ENCODE results near the gene CCRL2. TPM values are rescaled to one million over a fixed set of nuclear protein-coding genes. Genes with fewer than 3 reads are reported as not detected.
A peak's percentile ranks its signal among the peaks of the same experiment; 100 is the strongest.
"Not testable (repeated sequence)": the region's sequence is repeated elsewhere in the genome, so short reads cannot be mapped to it uniquely, and the experiment has no call there.

Gene CCRL2
- total RNA-seq, 2 experiments from 2014 or later: 10.1 to 11.2 TPM

GRCh38 chr3:46395766-46396530 is 11.1 kb upstream of the CCRL2 start:
- peak; percentile 45 for ATAC-seq
- Mint-ChIP-seq H3K36me3 (ENCODE audit: low read depth) (peaks cover 7% of the 10 kb centered on the region), H3K9me3 (ENCODE audit: insufficient read depth) (no peaks in the 10 kb centered on the region), H3K27me3 (ENCODE audit: low read depth) (no peaks in the 10 kb centered on the region), H3K27ac (no peak overlapping the region), H3K4me3 (no peak overlapping the region), H3K4me1 (ENCODE audit: low read depth) (peaks cover 40% of the 10 kb centered on the region)
- DNase-seq: no peak
- POLR2A ChIA-PET: no interaction called here
- CTCF ChIA-PET: interaction anchor here (0.6 to 1.5 kb wide), 5 partner anchors 10 to 18 kb away, joined by 3 to 4 read pairs (median 3); partner anchors contain the start of gene CCRL2

- no peak for ATAC-seq
These were observed 9.9 kb upstream of the CCRL2 start for GRCh38 chr3:46397111-46397510.

GRCh38 chr3:46398186-46398955 is 8.7 kb upstream of the CCRL2 start:
- DNase-seq (no peak), ATAC-seq (no peak)
- Mint-ChIP-seq H3K9me3 (ENCODE audit: insufficient read depth) (no peaks in the 10 kb centered on the region), H3K27me3 (ENCODE audit: low read depth) (peaks cover 4% of the 10 kb centered on the region), H3K4me3 (no peak overlapping the region), H3K27ac (no peak overlapping the region), H3K4me1 (ENCODE audit: low read depth) (peaks cover 36% of the 10 kb centered on the region), H3K36me3 (ENCODE audit: low read depth) (peaks cover 10% of the 10 kb centered on the region)
- ChIA-PET POLR2A (no interaction called here), CTCF (interaction anchor here (1.0 to 2.2 kb wide), 2 partner anchors 9 to 90 kb away, joined by 3 to 8 read pairs; partner anchors contain the start of genes CCR5AS and CCRL2)

More at GRCh38 chr3:46397111-46397510, 9.9 kb upstream of the CCRL2 start:
- no peaks in the 10 kb centered on the region for H3K27me3 Mint-ChIP-seq (ENCODE audit: low read depth)
- peak overlapping the region; percentile 18 for H3K27ac Mint-ChIP-seq
- peaks cover 7% of the 10 kb centered on the region for H3K36me3 Mint-ChIP-seq (ENCODE audit: low read depth)
- DNase-seq: no peak
- ChIA-PET POLR2A (no interaction called here), CTCF (interaction anchor here (1.3 kb wide), 1 partner anchor 19 kb away, joined by 4 read pairs; no protein-coding TSS in a partner anchor)
- H3K4me1 Mint-ChIP-seq (ENCODE audit: low read depth): peaks cover 40% of the 10 kb centered on the region
- H3K4me3 Mint-ChIP-seq: no peak overlapping the region
- H3K9me3 Mint-ChIP-seq (ENCODE audit: insufficient read depth): no peaks in the 10 kb centered on the region

- Mint-ChIP-seq H3K4me1 (ENCODE audit: low read depth) (peaks cover 30% of the 10 kb centered on the region), H3K27me3 (ENCODE audit: low read depth) (peaks cover 10% of the 10 kb centered on the region), H3K27ac (no peak overlapping the region), H3K4me3 (no peak overlapping the region), H3K36me3 (ENCODE audit: low read depth) (peaks cover 10% of the 10 kb centered on the region), H3K9me3 (ENCODE audit: insufficient read depth) (no peaks in the 10 kb centered on the region)
- POLR2A ChIA-PET: no interaction called here
- CTCF ChIA-PET: interaction anchor here (0.6 to 2.2 kb wide), 6 partner anchors 8 to 185 kb away, joined by 3 to 8 read pairs (median 4); partner anchors contain the start of genes CCR5AS and CCRL2
- DNase-seq (no peak), ATAC-seq (no peak)
These were observed 8.0 kb upstream of the CCRL2 start for GRCh38 chr3:46399098-46399497.

GRCh38 chr3:46399557-46399956 is 7.5 kb upstream of the CCRL2 start:
- CTCF ChIA-PET: interaction anchor here (0.6 to 2.2 kb wide), 8 partner anchors 9 to 186 kb away, joined by 3 to 8 read pairs (median 4); no protein-coding TSS in a partner anchor
- peak; percentile 50 for ATAC-seq
- no peak overlapping the region for H3K27ac Mint-ChIP-seq

GRCh38 chr3:46400000-46400734 is 6.9 kb upstream of the CCRL2 start:
- Mint-ChIP-seq H3K9me3 (ENCODE audit: insufficient read depth) (no peaks in the 10 kb centered on the region), H3K36me3 (ENCODE audit: low read depth) (peaks cover 10% of the 10 kb centered on the region), H3K27ac (no peak overlapping the region), H3K4me3 (no peak overlapping the region), H3K4me1 (ENCODE audit: low read depth) (peaks cover 27% of the 10 kb centered on the region), H3K27me3 (ENCODE audit: low read depth) (peaks cover 10% of the 10 kb centered on the region)
- DNase-seq: no peak
- CTCF ChIA-PET: interaction anchor here (0.6 to 2.2 kb wide), 9 partner anchors 9 to 186 kb away, joined by 3 to 8 read pairs (median 4); partner anchors contain the start of gene CCR5
- POLR2A ChIA-PET: no interaction called here
- no peak for ATAC-seq

More at GRCh38 chr3:46399557-46399956, 7.5 kb upstream of the CCRL2 start:
- Mint-ChIP-seq H3K27me3 (ENCODE audit: low read depth) (peaks cover 10% of the 10 kb centered on the region), H3K36me3 (ENCODE audit: low read depth) (peaks cover 10% of the 10 kb centered on the region), H3K4me3 (no peak overlapping the region), H3K9me3 (ENCODE audit: insufficient read depth) (no peaks in the 10 kb centered on the region), H3K4me1 (ENCODE audit: low read depth) (peaks cover 30% of the 10 kb centered on the region)
- POLR2A ChIA-PET: no interaction called here
- DNase-seq: no peak

- ChIA-PET POLR2A (no interaction called here), CTCF (interaction anchor here (1.0 to 2.2 kb wide), 5 partner anchors 24 to 158 kb away, joined by 3 to 8 read pairs (median 4); partner anchors contain the start of gene CCR5)
- peaks cover 10% of the 10 kb centered on the region for H3K27me3 Mint-ChIP-seq (ENCODE audit: low read depth)
- peaks cover 21% of the 10 kb centered on the region for H3K4me1 Mint-ChIP-seq (ENCODE audit: low read depth)
- DNase-seq (no peak), ATAC-seq (no peak)
- no peaks in the 10 kb centered on the region for H3K9me3 Mint-ChIP-seq (ENCODE audit: insufficient read depth)
- peaks cover 10% of the 10 kb centered on the region for H3K36me3 Mint-ChIP-seq (ENCODE audit: low read depth)
- no peak overlapping the region for H3K27ac Mint-ChIP-seq
- H3K4me3 Mint-ChIP-seq: no peak overlapping the region
These were observed 6.2 kb upstream of the CCRL2 start for GRCh38 chr3:46400846-46401245.

GRCh38 chr3:46401579-46401978 is 5.5 kb upstream of the CCRL2 start:
- Mint-ChIP-seq H3K4me1 (ENCODE audit: low read depth) (peaks cover 17% of the 10 kb centered on the region), H3K9me3 (ENCODE audit: insufficient read depth) (no peaks in the 10 kb centered on the region), H3K4me3 (no peak overlapping the region), H3K27me3 (ENCODE audit: low read depth) (peaks cover 10% of the 10 kb centered on the region), H3K36me3 (ENCODE audit: low read depth) (peaks cover 10% of the 10 kb centered on the region), H3K27ac (no peak overlapping the region)
- CTCF ChIA-PET: no interaction called here
- DNase-seq: no peak
- ATAC-seq: no peak
- POLR2A ChIA-PET: no interaction called here

- DNase-seq; H3K4me3 Mint-ChIP-seq; H3K9me3 Mint-ChIP-seq (ENCODE audit: insufficient read depth); H3K27ac Mint-ChIP-seq; ATAC-seq; H3K27me3 Mint-ChIP-seq (ENCODE audit: low read depth); H3K36me3 Mint-ChIP-seq (ENCODE audit: low read depth): not testable (repeated sequence)
- ChIA-PET POLR2A (interaction anchor here (0.7 to 1.2 kb wide), 2 partner anchors 20 to 118 kb away, joined by 3 read pairs; no protein-coding TSS in a partner anchor), CTCF (interaction anchor here (1.2 kb wide), 1 partner anchor 25 kb away, joined by 3 read pairs; no protein-coding TSS in a partner anchor)
- H3K4me1 Mint-ChIP-seq (ENCODE audit: low read depth): peaks cover 18% of the 10 kb centered on the region
These were observed 4.2 kb upstream of the CCRL2 start for GRCh38 chr3:46402902-46403301.

GRCh38 chr3:46405301-46406019 is 1.6 kb upstream of the CCRL2 start:
- H3K4me1 Mint-ChIP-seq (ENCODE audit: low read depth): peaks cover 41% of the 10 kb centered on the region
- ATAC-seq (no peak), DNase-seq (no peak)
- H3K4me3 Mint-ChIP-seq: no peak overlapping the region
- no peaks in the 10 kb centered on the region for H3K9me3 Mint-ChIP-seq (ENCODE audit: insufficient read depth)
- H3K36me3 Mint-ChIP-seq (ENCODE audit: low read depth): peaks cover 30% of the 10 kb centered on the region
- no peak overlapping the region for H3K27ac Mint-ChIP-seq
- CTCF ChIA-PET: interaction anchor here (1.2 kb wide), 1 partner anchor 10 kb away, joined by 3 read pairs; no protein-coding TSS in a partner anchor
- peaks cover 10% of the 10 kb centered on the region for H3K27me3 Mint-ChIP-seq (ENCODE audit: low read depth)
- POLR2A ChIA-PET: no interaction called here

- Mint-ChIP-seq H3K36me3 (ENCODE audit: low read depth) (peaks cover 30% of the 10 kb centered on the region), H3K27ac (peak overlapping the region; percentile 93), H3K9me3 (ENCODE audit: insufficient read depth) (no peaks in the 10 kb centered on the region), H3K27me3 (ENCODE audit: low read depth) (peaks cover 10% of the 10 kb centered on the region), H3K4me3 (peak overlapping the region; percentile 87), H3K4me1 (ENCODE audit: low read depth) (peaks cover 41% of the 10 kb centered on the region)
- ChIA-PET CTCF (interaction anchor here (0.6 to 2.6 kb wide), 7 partner anchors 8 to 223 kb away, joined by 3 to 11 read pairs (median 3); no protein-coding TSS in a partner anchor), POLR2A (interaction anchor here (1.3 to 1.9 kb wide), 3 partner anchors 10 to 132 kb away, joined by 3 to 8 read pairs (median 6); no protein-coding TSS in a partner anchor)
- no peak for ATAC-seq
- no peak for DNase-seq
These were observed 644 bp upstream of the CCRL2 start for GRCh38 chr3:46406443-46406787.
